Upper lobe of left lung (tissue), 4 donors: ENCODE results near the gene SRGAP3.

ENCODE experiments used
- POLR2A ChIP-seq, 4 donors: fragments of 450-650 bp; IDR thresholded peaks; one replicate each; pipeline ENCODE4 v1.5.1; 2016 to 2017; ENCODE audit warnings: antibody characterized with exemption in 4 of 4, mild to moderate bottlenecking in 2 of 4
- TF ChIP-seq, protein P1 (sequence below), 6 experiments: fragments of 450-650 bp in 4 of 6; fragments of 200-600 bp in 2 of 6; sonication (generic) in 2 of 6; IDR thresholded peaks; one replicate each; pipeline ENCODE4 v1.5.1; 2016 to 2019; ENCODE audit warnings: antibody characterized with exemption in 6 of 6

DNA sequence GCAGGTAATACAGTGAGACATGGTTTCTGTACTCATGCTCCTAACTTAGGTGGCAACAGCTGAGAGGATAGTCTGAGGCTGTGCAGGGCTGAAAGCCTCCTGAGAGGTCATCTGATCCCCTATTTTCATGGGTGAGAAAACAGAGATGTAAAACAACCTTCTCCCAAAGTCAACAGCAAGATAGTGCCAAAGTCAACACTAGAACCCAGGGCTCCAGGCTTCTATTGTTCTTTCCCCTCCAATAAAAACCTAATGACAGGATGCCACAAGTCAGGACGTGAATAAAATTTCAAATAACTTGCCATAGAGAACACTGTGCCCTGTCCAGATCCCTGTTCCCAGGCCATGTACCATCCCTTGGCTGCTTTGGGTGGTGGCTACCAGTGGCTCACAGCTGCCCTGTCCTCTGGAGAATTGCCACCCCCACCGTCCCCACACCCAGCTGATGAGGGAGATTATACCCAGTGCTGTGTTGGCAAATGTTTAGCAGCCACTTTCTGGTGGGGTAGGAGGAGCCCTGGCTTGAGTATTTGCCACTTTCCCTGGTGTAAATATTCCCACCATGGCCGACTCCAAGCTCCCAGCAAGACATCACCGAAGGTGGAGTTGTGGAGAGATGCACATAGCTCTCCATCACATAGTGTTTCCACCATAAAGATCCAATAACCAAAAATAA, 54.8 kb downstream of the SRGAP3 start:
- TF ChIP-seq, protein P1, sequence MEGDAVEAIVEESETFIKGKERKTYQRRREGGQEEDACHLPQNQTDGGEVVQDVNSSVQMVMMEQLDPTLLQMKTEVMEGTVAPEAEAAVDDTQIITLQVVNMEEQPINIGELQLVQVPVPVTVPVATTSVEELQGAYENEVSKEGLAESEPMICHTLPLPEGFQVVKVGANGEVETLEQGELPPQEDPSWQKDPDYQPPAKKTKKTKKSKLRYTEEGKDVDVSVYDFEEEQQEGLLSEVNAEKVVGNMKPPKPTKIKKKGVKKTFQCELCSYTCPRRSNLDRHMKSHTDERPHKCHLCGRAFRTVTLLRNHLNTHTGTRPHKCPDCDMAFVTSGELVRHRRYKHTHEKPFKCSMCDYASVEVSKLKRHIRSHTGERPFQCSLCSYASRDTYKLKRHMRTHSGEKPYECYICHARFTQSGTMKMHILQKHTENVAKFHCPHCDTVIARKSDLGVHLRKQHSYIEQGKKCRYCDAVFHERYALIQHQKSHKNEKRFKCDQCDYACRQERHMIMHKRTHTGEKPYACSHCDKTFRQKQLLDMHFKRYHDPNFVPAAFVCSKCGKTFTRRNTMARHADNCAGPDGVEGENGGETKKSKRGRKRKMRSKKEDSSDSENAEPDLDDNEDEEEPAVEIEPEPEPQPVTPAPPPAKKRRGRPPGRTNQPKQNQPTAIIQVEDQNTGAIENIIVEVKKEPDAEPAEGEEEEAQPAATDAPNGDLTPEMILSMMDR (IDR thresholded peaks at IDR 0.05) = no peak
- no peak for TF ChIP-seq POLR2A (IDR thresholded peaks at IDR 0.05)
